ENCODE measurements around the gene PRR18.

Gene PRR18

DNA sequence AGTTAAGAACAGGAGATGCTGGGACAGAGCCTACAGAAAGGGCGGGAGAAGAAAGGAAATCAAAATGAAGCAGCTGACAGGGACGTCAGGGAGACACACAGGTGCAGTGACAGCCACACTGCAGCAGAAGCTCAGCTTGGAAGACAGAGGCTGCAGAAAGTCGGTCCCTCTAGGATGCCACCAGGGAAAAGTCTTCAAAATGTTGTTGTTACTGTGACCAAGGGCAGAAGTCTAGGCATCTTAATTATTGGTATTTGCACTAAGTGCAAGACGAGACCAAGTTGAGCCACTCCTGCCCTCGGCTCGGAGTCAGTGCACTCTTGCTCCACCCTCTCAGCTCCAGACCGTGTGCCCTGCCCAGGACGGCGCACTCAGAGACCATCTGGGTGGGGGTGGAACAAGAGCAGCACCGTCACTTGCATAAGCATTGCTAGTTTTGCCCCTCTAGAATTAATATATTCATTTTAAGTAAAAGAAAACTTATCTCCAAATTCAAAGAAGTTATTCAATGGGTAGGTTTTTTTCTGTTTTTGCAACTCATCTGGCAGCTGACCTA is 2.6 kb downstream of the PRR18 start:
- DNase-seq, result no peak

DNA sequence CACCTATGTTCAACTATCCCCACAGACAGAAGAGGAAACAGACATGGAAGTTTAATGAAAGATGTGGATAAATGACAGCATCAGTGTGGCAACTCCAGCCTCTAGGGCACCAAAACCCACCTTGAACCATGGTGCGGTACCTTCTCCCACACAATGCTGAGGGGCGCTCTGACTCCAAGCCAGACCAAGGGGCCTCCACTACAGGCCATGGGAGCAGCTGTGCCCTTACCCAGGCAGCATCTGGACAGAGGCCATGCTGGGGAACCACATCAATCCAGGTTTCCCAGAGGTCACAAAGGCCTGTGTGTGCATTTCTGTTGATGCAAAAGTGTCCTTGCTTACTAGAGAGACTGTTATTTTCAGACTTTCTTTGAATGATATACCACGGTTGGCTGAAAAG is 4.1 kb downstream of the PRR18 start:
- no peak for DNase-seq

DNA sequence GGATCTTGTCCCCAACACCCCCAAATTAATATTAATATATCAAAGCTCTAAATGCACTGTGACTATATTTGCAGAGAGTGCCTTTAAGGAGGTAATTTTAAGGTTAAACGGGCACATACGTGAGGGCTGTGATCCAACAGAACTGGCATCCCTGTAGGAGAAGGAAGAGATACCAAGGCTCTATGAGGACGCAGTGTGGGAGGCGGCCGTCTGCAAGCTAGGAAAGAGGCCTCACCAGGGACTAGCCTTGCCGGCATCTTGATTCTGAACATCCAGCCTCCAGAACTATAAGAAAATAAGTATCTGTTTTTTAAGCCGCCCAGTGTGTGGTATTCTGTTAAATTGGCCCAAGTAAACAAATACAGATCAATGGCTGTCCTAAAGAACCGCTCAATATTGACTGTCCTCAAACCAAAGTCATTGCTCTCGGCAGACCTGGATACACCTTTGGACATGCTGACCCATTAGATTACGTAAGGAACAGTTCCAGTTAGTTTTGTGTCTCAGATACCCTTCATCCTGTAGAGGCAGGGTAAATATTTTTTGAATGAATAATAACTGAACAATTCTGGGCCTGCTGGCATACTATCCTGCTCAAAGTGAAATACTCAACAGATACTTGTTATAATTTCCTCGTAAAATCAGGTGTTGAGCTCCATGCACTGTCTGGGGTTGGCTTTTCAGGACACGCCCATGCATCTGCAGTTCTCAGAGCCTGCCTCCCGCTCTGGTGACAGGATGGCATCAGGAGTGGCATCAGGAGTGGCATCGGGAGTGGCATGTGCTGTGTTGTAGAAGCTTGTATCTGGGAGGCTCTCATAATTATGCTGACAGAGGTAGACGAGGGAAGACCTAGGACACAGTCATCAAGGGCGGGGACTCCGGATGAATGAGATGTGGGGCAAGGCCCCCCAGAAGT is 6.3 kb downstream of the PRR18 start:
- DNase-seq, result no peak

DNA sequence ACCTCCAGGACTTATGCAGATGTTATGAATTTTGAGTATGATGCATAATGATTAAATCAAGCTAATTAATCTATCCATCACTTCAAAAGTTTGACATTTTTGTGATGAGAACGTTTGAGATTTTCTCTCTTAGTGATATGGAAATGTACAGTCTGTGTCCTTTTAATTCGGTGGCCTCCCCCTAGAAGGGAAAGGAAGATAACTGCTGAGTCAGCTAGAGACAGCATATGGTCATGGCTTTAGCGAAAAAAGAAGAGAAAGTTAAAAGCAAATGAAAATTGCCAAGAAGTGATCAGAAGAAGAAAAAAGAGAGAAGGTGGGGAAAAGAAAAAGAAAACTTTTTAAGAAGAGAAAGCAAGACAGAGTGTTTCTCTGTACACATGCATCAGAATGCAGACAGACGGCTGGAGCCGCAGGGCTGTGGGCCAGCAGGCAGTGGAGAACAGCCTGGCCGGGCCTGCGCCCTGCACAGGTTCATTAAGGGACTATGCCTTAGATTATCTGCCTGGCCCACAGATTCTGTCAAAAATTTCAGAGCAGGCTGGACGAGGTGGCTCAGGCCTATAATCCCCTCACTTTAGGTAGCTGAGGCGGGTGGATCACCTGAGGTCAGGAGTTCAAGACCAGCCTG is 7.7 kb downstream of the PRR18 start:
- no peak for DNase-seq

DNA sequence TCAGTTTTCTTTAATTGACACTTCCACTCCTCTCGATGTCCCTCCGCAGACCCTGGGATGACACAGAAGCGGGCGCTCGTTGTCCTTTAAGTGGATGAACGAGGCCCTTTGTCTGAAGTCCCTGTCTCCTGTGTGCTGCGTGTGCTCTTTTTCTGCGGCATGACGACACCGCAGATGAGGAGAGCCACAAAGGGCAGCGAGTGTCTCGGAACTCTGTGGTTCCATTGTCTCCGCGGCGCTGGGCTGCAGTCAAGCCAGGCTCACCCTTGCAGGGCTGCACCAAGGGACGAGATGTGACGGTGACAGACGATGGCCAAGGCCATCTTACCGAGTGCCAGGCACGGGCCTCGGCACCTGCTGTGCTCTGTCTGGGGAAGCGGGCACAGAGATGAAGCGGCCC is 10.6 kb downstream of the PRR18 start:
- DNase-seq, result no peak

DNA sequence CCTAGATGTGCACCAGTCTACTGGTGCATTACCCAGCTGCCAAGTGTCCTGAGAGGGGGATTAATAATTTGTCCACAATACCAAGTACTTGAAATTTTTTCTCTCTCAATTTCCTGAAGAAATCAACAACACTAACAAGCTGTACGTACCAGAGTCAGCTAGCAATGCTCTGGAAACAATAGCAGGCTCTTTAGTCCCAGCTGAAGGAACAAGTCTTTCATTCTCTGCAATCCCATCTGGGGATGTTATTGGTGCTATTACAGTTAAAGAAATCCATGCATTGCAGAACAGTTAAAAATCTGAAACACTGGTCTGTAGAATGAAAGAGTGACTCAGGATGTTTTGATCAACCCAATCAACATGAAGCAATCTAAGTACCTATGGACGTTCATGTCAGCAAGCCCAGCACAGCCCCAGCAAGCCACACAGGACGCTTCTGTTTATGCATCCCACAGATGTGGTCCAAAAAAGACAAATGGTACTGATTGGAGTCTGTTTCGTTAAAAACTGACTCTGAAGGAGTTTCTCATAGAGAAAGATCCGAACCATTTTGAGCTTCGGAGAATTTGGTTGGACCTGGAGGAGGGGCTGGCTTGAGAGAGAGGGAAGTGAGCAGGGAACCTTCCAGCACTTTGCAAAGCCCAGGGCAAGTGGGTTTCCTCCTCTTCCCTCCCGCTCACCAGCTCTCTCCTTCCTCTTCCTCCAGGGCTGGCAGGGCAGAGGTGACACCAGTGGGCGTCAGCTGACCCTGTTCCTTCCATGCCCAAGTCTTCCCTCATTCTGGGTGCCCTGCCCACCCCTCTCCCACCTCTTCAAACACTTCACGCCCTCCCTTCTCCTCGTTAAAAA is 11.9 kb downstream of the PRR18 start:
- DNase-seq, result no peak

DNA sequence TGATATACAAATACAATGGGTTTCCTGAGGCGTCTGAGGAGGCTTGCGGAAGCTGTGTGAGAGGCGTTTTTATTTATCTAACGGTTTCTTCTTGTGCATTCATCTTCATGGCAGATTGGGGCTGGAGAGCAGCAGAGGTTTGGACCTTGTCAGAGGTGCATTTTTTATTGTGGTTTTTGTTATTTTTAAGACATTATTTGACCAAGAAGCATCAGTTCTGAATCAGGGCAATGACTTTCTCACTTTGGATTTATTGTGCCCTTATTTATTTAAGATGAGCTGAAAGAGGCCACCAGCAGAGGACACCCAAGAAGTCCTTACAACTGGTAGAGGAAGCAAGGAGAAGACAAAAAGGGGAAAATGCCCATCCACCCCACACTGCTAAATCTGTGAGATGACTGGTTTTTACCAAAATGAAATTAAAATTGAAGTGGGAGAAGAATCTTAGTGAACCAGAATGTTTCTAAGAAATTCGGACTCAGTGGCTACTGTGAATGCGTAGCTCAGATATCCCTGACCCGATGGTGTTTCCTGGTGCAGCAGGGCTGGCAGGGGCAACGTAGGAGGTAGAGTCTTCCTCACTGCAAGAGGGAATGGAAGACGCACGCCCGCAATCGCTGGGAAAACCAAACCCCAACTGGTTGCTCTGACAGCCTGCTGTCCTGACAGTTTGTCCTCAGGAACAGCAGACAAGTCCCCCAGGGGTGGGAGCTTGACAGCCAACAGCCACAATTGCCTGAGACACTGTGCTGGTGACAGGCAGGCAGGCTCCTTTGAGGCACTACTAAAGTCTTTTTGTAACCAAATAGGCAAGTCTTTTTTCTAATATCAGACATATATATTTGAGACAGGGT is 14.2 kb downstream of the PRR18 start:
- DNase-seq, result no peak

DNA sequence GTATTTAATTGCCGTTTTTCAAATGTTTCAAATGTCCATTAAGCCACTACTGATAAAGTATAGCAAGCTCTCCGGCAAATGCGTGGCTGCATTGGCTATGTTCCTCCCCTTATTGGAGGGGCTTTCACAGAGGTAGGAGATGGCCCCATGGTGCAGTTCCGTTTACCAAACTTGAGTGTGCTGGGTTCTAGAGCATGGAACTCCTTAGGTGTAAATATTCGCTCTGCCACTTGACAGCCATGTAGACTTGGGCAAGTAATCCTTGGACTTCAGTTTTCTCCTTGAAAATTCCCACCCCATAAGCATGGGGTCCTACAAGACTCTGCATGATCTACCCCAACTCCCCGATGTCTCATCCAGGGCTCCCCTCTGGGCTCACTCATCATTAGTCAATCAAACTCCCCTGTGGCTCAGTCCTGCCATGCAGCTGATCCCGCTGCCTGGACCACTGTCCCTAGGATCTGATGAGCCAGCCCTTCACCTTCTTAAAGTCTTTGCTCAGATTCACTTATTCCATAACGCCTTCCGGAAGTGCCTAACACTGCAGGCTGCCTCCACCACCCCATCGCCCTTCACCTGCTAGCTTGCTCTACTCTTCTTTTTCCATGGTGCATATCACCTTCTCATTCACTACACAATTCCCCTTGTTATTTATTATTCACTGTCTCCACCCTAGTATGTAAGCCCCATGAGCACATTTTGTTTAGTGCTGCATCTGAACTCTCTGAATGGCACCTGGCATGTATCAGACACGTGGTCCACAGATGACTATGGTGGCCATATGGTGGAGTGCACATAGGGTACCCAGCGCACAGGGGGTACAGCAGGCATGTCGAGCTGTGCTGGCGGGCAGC is 18.8 kb downstream of the PRR18 start:
- DNase-seq, result no peak

DNA sequence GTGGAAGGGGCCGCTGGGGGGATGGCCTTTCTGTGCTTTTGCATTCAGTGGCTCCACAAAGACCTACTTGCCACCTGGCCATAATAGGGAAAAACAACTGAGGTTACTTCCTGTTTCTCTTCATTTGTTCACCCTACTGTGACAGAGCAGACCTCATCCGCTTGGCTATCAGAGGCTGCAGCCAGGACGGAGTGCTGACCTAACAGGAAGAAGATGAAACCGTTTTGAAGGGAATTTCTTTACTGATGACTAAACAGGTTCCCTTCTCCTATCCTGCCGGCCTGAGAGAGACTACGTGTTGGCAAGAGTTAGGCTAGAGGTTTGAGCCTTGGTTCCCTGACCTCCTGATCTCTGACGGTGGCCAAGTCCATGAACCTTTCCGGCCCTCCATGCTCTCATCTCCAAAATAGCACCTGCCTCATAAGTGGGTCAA is 21.3 kb downstream of the PRR18 start:
- no peak for DNase-seq

DNA sequence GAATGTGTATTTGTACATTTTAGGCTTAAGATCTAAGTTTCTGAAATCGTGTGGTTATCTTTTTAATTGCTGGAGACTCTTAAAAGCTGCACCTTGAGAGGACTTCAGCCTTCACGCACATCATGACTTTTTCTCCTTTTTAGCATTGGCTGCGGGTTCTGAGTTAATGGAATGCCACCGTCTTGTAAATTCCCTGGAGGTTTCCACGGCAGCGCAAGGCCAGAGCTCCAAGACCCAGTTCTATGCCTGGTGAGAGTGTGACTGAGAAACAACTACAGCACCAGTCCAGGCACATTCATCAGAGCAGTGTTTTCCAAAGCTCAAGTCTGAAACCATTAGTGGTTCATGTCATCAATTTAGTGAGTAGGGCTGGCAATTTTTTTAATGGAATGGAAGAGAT is 23.0 kb downstream of the PRR18 start:
- DNase-seq, result no peak

DNA sequence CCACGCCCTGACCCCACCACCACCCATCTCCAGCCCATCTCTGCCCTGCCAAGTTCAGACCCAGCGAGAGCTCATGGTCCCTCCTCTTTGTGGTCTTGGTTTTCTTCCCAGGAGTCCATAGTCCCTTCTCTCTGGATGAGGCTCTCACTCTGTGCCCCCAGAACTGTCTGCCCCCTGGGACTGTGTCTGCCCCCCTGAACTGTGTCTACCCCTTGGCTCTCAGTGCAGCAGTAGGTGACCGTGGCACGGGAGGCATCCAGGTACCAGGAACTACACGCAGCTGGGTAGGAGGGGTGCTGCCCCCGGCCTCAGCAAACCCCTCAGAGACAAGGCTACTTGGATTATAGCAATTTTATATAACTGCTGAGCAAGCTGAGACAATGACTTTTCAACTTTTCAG is 23.6 kb downstream of the PRR18 start:
- DNase-seq, result no peak

DNA sequence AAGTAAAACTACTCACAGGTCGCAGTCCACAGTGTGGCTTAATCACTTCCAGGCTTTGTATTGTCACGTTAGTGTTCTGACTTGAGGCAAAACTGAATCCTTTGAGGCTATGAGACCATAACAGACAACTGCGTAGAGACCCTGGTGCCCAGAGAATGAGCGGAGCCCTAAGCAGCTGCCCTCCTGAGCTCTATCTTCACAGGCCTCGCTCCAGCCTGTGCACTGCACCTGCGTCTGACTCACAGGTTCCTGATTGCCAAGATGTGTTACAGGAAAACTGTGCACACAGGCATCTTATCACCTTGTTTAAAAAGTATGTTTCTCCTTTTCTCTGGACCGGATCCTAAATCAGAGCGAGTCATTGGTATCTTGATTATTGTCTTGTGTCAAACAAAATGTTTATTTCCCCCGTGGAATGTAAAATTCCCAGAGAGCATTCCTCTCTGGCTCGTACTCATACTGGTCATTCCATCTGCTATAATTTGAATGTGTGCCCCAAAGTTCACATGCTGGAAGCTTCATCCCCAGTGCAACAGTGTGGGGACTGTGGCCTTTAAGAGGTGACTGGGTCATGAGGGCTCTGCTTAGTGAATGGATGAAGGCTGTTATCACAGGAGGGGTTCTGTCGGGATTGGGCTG is 25.7 kb downstream of the PRR18 start:
- no peak for DNase-seq

DNA sequence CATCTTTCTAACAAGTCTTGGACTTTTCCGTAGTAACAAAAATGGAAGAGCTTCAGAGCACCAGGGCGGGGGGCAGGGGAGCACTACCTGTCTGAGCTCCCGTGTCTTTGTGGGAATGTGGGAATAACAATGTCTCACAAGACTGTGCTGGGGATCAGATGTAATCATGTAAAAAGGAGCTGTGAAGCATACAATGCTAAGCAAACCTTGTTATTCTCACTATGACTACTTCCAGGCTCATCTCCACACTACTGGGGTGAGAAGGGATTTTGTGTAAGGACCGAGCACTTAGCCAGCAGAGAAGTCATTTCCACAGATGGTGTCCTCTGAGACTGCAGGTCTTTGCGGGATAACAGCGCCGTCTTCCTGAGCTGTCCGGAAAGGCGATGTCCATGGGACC is 27.1 kb downstream of the PRR18 start:
- no peak for DNase-seq

DNA sequence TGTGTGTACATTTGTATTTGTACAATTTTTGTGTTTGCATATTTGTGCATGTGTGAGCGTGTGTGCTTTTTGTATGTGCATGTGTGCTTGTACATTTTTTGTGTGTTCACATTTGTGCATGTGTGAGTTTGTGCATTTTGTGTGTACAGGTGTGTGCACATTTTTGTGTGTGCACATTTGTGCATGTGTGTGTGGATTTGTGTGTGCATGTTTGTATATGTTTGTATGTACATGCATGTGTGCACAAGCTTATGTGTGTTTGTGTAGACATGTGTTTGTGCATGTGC is 28.9 kb downstream of the PRR18 start:
- DNase-seq, result no peak

DNA sequence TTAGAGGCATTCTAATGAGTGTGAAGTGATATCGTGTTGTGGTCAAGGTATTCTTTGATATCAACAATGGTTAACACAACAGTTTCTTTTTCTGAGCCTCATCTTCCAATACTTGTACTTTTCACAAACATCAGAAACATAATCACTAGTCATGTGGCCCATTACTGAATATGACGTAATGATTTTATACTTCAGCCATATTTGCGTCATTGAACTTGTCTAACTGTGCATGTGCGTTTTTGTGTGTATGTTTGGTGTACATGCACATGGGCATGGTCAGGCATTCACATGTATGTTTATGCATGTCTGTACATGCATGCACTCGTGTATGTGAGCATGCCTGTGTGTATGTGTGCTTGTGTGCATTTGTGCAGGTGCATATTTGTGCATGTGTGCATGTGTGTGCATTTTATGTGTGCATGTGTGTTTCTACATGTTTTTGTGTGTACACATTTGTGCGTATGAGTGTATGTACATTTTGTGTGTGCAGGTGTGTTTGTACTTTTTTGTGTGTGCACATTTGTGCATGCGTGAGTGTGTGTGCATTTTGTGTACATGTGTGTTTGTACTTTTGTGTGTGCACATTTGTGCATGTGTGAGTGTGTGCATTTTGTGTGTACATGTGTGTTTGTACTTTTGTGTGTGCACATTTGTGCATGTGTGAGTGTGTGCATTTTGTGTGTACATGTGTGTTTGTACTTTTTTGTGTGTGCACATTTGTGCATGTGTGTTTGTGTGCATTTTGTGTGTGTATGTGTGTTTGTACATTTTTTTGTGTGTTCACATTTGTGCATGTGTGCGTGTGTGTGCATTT is 29.4 kb downstream of the PRR18 start:
- DNase-seq, result no peak

DNA sequence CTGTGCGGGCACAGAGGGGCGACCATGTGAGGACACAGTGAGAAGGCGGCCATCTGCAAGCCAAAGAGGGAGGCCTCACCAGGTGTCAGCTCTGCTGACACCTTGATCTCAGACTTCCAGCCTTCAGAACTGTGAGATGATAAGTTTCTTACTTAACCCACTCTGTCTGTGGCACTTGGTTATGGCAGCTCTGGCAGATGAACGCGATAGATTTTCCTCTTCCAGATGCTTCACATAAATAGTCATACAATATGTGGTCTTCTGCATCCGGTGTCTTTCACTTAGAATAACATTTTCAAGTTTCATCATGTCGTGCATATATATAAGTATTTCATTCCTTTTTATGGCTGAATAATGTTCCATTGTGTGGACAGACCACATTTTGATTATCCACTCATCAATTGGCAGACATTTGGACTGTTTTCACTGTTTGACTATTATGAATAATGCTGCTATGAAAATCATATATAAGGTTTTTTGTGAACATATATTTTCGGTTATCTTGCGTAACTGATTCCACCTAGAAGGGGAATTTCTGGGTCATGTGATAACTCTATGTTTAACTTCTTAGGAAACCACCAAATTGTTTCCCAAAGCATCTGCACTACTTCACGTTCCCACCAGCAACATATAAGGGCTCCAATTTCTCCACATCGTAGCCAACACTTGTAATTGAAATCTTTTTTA is 30.2 kb downstream of the PRR18 start:
- DNase-seq, result no peak

DNA sequence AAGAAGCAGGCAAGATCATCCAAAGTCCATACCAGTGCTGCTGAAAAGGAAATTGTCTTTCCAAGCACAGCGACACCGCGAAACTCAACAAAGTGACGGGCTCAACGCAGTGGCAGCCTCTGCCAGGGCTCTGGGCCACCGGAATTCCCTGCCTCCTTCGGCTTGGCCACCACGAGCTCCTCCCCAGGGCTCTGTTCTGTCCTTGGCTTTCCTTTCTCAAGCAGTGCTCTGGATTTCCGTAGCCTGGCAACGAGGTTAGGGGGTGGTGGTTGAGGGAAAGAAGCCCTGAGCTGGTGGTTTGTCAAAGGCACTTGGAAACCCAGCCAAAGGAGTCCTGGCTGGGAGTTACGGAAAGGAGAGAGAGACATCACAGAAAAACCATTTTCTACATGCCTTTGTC is 31.2 kb downstream of the PRR18 start:
- DNase-seq, result no peak

DNA sequence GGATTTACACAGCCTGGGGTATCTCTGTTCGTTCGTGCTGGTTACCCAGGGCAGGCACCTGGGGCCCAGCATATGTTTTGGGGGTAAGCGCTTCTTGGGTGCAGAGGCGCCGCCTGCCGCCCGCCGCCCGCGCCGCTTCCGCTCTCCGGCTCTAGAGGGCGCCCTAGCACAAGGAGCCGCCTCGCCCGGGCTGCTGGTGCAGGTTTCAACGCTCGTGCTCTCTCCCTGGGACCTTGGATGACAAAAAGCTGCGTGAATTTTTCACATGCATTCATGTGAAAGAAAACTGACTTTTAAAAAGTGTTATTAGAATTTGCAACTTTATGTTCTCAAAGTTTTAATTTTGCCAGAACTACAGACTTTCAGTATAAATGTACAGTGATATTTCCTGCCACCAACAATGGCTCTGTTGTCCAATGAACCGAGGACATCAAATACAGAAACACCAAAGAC is 32.5 kb downstream of the PRR18 start:
- peak; percentile 85 to 90 for DNase-seq

DNA sequence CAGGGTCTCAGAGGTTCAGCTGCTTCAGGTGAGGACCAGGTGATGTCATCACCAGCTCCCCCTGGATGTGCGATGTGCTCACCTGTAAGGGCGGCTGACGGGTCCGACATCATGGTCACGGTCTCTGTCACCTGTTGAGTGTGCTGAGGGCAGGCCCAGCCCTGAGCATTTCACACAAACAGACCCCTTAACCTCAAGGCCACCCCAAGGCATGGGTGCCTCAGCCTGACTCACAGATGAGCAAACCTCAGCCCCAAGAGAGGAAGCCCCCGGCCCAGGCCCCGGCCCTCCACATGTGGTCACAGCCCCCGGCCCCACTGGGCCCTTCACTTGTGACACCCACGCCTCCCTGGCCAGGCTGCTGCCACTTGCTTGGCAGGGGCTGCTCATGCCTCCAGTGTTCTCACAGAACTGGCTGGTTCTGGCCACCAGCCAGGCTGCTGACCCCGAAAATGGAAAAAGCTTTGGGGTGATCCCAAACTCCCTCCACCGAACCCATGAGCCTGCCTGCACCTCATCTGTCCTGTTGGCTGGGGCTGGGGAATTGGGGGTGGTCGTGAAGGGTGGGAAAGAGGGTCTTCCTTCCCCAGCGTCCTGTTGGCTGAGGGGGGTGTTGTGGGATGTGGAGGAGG is 33.3 kb downstream of the PRR18 start:
- no peak for DNase-seq

All from activated T-cell treated with anti-CD3 and anti-CD28 coated beads, Interleukin-2, amount 50 U/mL, for 48 hours (primary cell).